HG03045 (cell line): ENCODE results near the gene MTMR10.

Source experiments
- ATAC-seq: cut with Tn5 transposase; IDR thresholded peaks from one replicate; pipeline ENCODE4 v1.9.1; 2021; ENCODE audit warnings: mild to moderate bottlenecking, moderate library complexity; ENCODE audit not compliant: unreplicated experiment

Gene MTMR10

DNA sequence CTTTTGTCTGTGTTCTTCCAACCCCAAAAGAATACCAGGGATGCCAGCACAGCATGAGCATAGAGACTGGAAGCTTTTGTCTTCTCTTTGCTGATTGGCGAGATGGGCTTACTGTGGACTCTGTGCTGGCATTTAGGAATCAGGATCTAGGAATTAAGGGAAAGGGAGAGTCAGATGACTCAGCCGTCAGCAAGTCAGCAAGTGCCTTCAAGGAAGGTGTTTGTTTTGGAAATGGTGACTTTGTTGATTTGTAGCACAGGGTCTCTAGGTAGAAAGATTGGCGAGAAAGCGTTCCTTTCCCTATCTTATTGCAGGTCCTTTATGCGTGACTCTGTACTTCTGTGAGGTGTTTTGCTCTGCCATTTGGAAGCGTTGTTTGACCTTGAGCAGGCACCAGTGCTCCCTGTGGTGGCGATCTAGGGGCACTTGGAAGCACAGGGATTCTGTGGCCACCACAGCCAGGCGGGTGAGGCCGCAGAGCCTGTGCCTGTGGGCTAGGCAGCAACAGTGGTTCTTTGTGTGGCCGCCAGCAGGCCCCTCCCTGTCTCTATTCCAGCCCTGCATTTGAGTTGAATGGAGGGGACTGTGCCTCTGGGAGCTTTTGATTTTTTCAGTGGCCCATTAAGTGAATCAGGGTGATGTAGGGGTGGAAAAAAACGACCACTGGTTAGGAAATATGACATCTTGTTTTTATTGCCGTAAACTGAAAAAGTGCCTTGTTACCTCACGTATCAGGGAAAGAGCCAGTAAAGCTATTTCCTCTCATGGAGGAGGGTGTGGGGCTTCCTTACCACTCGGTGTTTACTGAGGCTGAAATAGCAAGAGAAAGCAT is 68.7 kb downstream of the MTMR10 start:
- no peak for ATAC-seq

DNA sequence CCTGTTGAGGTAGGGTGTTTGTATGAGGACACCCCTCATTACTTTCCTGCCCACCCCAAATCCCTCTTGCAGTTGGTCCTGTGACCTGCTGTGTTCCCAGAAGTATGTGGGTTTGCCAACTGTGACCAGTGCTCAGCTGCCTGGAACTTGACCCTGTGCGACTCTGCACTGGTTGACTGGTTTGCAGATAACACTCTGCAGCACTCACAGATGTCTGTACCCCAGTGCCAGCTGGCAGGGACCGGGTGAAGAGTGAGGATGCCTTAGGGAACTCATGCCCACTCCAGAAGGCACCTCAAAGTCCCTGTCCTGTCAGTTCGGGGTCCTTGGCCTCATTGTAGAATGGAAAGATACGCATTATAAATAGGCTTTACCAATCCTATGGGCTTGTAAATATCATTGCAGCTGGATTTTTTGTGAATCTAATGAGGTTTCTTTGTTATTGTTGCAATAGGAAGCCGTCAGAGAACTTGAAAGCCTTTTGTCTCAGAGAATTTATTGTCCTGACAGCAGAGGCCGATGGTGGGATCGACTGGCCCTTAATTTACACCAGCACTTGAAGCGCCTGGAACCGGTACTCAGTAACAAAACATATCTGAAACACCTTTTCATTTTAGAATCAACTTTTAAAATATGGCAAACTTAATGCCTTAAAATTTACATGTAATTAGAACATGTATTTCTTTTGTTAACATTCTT is 69.5 kb downstream of the MTMR10 start:
- no peak for ATAC-seq

DNA sequence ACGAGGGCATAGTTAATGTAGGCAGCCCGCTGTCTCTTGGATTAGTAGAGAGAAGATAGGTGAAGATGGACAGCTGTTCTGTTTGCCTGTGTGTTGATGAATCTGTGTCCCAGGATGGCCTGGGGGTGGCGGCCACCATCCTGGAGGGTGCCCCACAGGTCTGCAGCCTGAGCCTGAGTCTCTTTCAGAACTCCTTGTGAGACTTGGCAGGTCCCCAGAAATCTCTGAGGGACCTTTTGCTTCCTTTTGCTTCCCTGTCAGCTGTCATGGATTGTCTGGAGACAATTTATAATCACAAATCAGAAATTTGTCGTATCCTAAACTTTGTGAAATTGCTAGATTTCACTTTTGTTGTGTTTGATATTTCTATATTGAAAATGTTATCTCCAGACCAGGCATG is 70.3 kb downstream of the MTMR10 start:
- no peak for ATAC-seq

DNA sequence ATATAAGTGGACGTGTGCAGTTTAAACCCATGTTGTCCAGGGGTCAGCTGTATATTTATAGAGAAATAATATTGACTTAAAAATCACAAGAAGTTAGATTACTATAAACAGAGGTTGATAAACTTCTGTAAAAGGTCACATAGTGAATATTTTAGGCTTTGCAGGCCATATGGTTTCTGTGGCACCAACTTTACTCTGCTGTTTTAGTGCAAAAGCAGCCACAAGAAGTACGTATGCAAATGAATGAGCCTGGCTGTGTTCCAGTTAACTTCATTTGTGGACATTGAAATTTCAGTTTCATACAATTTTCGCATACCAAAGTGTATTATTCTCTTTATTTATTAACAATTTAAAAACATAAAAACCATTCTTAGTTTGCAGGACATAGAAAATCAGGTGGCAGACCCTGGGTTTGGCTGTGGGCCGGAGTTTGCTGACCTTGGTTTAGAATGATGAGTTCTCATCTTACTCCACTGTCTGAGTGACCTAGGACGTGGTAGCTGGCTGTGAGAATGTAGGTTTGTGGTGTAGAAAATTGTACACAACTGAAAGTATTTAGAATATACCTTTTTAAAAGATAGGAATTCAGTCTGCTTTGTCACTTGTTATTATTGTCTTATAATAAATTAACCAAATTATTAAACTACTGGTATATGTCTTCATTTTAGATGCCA is 71.4 kb downstream of the MTMR10 start:
- ATAC-seq, result no peak

DNA sequence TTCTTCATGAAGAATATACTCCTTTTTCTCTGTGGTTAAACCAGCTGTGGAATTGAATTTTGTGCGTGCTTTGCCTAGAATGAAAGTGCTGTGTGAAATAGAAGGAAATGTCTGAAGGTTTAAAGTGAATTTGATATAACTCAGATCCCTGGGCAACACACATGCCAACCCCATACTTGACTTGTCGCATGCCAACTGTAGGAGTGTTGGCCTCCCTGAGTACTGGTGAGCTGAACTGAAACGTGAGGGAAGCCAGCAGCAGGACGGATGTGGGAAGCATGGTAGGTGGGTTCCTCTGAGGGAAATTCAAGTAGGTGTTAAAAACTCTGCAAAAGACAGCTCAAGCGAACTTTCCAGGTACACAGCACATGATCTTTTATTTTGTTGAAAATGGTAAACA is 73.1 kb downstream of the MTMR10 start:
- no peak for ATAC-seq

DNA sequence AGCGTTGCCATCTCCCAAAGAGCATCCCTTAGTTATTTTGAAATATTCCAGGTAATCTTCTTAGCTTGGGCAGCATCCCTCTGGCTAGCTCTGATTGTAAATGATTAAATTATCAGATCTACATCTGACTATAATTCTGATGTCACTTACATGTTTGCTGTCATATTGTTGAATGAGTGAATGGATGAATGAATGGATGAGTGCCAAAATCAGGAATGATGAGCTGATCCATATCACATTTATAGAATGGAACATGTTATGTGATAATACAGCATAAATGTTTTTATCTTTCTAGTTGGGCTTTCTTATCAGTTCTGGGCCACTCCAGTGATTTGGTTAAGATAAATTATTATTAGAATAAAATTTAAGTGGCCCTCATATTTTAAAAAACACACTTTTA is 73.8 kb downstream of the MTMR10 start:
- no peak for ATAC-seq

DNA sequence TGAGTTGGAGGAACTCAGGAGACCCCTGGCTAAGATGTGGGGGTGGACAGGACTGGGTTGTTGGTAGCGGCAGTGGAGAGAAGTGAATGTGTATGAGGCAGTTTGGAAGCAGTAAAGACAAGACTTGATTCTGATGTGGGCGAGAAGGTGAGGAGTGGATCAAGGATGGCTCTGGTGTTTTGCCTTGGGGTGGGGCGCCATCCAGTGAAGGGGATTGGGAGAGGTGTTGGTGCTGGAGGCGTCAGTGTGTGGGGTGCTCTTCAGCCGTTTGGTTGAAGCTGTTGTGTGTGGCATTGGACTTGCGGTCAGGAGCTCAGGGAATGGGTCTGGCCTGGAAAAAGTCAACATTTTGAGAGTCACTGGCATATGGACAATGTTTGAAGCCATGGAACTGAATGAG is 74.4 kb downstream of the MTMR10 start:
- no peak for ATAC-seq

DNA sequence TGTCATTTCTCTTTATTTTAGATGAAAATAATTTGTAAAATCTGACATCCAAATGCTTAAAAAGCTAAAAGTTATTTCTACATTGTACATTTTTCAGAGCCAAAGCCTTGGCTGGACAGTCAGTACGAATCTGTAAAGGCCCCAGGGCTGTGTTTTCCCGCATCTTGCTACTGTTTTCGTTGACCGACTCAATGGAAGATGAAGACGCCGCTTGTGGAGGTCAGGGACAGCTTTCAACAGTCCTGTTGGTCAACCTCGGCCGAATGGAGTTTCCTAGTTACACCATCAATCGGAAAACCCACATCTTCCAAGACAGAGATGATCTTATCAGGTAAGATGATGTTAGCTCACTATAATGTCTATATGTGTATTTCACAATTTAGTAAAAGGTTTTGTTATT is 77.7 kb downstream of the MTMR10 start:
- no peak for ATAC-seq

DNA sequence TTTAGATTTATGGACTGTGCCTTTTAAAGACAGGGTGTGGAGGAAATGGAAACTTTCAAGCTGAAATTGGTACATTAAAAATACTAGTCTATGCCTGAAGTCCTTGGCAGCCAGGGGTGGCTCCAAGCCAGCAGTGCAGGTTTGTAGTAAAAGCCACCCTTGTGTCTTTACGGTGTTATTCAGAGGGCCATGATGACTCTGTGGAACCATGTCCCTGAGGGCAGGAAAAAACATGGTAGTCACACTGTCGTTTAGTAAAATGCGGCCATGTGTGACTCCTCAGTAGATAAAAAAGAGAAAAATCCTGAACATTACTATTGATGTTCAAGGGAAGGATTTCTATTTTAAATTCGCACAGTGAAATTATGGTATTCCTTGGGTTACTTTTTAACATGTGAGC is 85.1 kb downstream of the MTMR10 start:
- ATAC-seq, result no peak

DNA sequence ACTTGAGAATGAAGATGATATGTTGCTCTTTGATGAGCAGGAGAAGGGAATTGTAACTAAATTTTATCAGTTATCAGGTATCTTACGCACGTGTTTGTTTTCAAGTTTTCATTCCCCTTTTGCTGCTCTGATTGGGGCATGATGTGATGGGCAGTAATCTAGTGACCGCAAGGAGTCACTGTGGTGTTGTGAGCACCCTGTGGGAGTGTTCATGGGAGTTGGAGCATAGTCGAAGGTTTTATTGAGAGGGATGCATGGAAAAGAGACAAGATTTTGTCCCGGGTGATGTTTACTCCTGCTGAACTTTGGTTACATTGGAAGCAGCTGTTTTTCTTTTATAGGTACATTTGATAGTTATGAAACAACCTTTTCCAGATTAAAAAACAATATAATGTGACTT is 85.6 kb downstream of the MTMR10 start:
- ATAC-seq, result no peak

DNA sequence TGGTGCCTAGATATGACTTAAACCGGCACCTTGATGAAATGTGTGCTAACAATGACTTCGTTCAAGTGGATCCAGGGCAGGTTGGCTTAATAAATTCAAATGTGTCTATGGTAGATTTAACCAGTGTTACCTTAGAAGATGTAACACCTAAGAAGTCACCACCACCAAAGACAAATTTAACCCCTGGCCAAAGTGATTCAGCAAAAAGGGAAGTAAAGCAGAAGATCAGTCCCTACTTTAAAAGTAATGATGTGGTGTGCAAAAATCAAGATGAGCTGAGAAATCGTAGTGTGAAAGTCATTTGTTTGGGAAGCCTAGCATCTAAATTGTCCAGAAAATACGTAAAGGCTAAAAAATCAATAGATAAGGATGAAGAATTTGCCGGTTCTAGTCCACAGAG is 86.6 kb downstream of the MTMR10 start:
- ATAC-seq, result no peak

DNA sequence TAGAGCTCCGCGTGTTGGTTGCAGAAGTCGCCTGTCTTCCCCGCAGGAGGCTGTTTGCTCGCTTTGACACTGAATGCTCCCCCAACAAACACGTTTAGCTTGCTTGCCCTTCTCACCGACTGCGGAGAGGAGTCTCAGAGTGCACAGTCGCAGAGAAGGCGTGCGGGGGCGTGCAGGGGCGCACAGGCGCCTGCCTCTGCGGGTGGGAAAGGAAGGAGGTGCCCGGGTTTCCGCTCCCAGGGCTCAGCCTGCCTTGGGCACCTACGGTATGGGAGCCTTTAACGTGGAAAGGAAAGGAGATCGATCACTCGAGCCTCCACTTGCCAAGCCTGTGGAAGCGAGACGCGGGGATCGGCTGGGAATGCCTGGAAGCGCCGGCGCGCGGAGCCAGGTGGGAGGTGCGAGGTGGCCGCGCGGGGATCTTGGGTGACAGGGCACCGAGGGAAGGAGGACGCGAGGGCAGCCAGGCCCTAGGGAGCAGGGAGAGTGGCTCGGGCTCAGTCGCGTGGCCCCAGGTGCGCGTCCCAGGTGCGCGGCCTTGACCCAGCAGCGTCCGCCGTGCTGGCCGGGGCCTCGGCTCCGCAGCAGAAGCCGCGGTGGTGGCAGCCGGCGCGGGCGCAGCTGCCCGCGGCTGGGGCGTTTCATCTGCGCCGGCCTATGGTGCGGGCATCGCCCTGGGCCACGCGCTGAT is 87.8 kb downstream of the MTMR10 start, which contains the start of gene FAN1:
FAN1 (plus strand) TSS at position 419 of the 691 bp plus-strand sequence. CDS start 749 bp downstream, outside the sequence.
- ATAC-seq, result peak; percentile 92

DNA sequence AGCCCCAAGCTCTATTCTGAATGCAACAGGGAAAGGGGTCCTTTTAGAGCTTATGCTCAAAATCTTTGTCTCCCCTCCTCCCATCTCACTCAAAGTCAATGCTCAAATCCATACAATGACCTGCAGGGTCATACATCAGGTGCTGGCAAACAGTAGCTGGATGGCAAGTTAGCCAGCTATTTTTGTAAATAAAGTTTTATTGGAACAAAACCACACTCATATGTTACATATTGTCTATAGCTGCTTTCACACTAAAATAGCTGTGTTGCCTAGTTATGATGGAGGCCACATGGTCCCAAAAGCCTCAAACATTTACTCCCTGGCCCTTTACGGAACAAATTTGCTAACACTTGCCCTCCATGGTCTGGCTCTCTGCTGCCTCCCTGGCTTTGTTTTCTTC is 89.5 kb downstream of the MTMR10 start:
- no peak for ATAC-seq

DNA sequence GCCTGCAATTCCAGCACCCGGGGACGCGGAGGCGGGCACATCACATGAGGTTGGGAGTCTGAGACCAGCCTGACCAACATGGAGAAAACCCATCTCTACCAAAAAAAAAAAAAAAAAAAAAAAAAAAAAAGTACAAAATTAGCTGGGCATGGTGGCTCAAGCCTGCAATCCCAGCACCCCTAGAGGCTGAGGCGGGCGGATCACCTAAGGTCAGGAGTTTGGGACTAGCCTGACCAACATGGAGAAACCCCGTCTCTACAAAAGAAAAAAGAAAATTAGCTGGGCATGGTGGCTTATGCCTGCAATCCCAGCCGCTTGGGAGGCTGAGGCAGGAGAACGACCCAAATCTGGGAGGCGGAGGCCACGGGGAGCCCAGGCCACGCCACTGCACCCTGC is 95.2 kb downstream of the MTMR10 start:
- ATAC-seq, result no peak

DNA sequence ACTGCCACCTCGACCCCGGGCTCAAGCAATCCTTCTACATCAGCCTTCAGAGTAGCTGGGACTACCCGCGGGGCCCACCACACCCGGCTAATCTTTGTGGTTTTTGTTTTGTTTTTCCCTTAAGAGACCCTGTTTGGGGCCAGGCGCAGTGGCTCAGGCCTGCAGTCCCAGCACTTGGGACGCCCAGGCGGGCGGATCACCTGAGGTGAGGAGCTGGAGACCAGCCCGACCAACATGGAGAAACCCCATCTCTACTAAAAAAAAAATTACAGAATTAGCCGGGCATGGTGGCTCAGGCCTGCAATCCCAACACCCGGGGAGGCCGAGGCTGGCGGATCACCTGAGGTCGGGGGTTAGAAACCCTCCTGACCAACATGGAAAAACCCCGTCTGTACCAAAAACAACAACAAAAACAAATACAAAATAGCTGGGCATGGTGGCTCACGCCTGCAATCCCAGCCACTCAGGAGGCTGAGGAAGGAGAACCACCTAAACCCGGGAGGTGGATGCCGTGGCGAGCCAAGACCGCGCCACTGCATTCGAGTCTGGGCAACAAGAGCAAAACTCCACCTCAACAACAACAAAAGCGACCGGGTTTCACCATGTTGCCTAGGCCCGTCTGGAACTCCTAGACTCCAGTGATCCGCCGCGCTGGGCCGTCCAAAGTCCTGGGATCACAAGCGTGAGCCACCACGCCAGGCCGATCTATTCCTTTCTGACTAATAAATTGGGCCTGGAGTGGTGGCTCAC is 95.8 kb downstream of the MTMR10 start:
- no peak for ATAC-seq

DNA sequence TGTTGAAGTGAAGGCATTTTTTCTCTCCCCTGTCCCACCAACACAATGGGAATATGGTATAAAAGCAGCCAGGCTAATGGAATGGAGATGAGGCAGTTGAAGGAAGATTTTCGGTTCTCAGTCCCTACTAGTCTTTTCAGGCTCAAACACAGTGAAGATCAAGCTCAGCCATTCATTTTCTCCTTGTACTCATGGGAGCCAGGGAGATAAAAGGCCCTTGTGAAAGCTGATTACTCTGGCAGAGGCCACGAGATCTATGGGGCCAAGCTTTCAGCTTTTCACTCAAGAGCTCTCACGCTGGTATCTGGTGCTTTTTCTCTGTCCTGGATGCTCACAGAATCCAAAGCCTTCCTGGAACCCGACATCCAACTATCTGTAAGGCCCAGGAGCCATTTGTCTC is 102.2 kb downstream of the MTMR10 start:
- ATAC-seq, result no peak
